LNCAP (cell line): ENCODE data around the gene NFASC.

Source experiments
- TF ChIP-seq, protein P1 (sequence below): fragments of 450-650 bp; IDR thresholded peaks from 2 replicates; pipeline ENCODE4 v1.5.1; 2017; ENCODE audit warnings: mild to moderate bottlenecking

NFASC gene

DNA sequence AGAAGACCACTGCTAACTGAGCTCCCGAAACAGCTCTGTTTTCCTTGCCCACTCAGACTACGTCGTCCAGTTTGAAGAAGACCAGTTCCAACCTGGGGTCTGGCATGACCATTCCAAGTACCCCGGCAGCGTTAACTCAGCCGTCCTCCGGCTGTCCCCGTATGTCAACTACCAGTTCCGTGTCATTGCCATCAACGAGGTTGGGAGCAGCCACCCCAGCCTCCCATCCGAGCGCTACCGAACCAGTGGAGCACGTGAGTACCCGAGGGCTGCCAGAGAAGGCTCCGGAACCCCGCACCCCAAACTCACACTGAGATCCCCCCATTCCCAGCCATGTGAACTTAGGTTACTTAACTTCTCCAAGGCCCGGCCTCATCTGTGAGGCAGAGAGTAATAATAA, 108.6 kb downstream of the NFASC start:
- TF ChIP-seq, protein P1, sequence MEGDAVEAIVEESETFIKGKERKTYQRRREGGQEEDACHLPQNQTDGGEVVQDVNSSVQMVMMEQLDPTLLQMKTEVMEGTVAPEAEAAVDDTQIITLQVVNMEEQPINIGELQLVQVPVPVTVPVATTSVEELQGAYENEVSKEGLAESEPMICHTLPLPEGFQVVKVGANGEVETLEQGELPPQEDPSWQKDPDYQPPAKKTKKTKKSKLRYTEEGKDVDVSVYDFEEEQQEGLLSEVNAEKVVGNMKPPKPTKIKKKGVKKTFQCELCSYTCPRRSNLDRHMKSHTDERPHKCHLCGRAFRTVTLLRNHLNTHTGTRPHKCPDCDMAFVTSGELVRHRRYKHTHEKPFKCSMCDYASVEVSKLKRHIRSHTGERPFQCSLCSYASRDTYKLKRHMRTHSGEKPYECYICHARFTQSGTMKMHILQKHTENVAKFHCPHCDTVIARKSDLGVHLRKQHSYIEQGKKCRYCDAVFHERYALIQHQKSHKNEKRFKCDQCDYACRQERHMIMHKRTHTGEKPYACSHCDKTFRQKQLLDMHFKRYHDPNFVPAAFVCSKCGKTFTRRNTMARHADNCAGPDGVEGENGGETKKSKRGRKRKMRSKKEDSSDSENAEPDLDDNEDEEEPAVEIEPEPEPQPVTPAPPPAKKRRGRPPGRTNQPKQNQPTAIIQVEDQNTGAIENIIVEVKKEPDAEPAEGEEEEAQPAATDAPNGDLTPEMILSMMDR: no peak

DNA sequence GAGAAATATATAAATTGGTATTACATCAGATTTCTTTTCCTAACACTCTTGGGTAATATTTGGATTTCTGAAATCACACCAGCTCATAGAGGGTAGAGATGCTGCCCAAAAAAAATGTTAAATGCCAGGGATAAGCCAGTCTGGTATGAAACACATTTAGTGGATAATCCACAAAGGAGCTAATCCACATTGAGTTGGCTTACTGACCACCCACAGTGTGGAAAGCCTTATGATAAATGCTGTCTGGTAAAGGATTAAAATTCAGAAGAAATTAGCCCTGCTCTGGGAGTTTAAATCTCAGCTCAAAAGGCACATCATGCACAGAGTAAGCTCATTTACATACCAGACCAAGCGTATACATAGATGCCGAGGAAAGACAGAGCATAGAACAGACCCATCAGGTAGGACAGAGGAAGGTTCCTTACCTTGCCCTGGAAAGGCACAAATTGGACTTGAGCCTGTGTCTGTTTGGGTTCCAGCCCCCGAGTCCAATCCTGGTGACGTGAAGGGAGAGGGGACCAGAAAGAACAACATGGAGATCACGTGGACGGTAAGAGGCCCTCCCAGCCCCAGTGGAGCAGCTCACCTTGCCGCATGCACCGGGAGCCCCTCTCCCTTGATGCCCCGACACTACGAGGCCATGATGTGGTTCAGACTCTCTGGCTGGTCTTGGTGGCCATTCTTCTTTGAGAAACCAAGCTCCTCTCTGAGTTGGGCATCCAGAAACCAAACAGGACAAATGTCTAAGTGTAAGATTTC, 109.4 kb downstream of the NFASC start:
- TF ChIP-seq, protein P1: no peak

GRCh38 chr1:204980840-204981405, 110.3 kb downstream of the NFASC start:
- TF ChIP-seq, protein P1: no peak

DNA sequence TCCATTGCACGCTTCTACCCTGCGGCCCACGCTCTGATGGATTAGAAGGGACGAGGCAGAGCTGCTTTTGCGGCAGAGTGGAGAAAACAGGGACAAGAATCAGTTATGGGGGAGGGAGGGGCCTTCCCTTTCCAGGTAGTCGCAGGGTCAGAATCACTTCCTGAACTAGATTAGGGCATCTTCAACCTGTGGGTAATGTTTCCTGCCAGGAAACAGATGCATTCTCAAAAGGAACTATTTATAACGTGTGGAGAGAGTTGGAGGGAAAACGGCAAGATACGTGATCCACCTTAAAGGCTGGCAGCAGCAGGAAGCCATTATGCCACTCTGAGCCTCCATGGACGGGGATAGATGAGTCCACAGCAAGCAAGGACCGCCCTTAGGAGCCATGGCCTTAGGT, 112.5 kb downstream of the NFASC start:
- TF ChIP-seq, protein P1: no peak

DNA sequence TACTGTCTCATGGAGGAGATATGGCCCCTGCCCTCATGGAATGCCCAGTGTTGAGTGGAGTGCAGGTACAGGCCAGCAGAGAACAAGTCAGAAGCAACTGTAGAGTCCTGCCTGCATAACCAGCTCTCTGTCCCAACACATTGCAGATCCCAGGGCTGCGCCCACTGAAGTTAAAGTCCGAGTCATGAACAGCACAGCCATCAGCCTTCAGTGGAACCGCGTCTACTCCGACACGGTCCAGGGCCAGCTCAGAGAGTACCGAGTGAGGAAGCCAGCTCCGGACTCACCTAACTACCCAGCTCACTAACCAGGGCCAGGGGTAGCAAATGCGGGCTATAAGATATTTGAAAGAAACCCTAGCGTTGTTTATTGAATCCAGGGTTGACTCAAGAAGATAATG, 113.2 kb downstream of the NFASC start:
- TF ChIP-seq, protein P1: no peak

- TF ChIP-seq, protein P1: no peak
These were observed 113.8 kb downstream of the NFASC start for GRCh38 chr1:204984499-204984898.

DNA sequence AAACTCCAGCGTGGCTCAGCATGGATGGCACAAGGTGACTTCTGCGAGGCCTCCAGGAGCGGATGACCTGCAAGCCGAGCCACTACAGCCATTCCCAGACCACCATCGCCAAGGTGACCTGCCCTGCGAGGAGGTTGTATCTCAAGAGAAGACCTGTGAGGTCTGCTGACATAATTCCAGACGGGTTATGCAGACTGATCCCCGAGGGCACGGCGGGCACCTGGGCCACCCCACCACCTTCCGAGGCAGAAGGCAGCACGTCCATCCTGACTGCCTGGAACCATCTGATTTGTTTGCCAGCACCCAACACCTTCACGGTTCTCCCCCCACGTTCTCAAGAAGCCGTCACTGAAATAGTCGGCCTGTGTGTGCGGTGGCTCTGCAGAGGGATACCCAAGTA, 115.5 kb downstream of the NFASC start:
- TF ChIP-seq, protein P1: no peak

DNA sequence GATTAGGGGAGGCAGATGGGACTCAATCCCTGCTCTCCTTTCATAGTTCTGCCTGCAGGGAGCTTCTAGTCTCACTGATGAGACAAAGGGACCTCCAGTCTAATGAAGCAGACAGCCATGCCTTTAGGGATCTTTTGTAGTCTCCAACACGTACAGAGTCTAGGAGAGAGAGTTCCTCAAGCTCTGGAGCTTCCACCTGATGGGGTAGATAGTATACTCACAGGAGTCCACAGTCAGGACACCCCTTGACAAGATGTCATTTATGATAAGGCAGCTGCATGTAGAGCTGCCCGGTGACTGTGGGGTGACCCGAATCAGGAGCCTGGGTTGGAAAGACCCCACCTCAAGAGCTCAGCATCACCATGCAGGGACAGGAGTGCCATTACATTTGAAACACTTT, 117.0 kb downstream of the NFASC start:
- TF ChIP-seq, protein P1: no peak
